Fibroblast of mammary gland (primary cell): ENCODE data around the gene TBCD.

Source experiments
- DNase-seq: peaks from one replicate; pipeline ENCODE4 v3.0.0-alpha.2; 2010; ENCODE audit warnings: low read depth
- H3K4me3 ChIP-seq: 2 replicates; pipeline ENCODE4 v1.5.1; 2011; ENCODE audit warnings: low read depth, mild to moderate bottlenecking, low read length, moderate library complexity; ENCODE audit not compliant: control insufficient read depth
- TF ChIP-seq, protein P1 (sequence below): conservative IDR thresholded peaks from 2 replicates; pipeline ENCODE4 v1.5.1; 2011; ENCODE audit warnings: low read depth, low read length, inconsistent platforms; ENCODE audit not compliant: control insufficient read depth, insufficient read depth

Gene TBCD

DNA sequence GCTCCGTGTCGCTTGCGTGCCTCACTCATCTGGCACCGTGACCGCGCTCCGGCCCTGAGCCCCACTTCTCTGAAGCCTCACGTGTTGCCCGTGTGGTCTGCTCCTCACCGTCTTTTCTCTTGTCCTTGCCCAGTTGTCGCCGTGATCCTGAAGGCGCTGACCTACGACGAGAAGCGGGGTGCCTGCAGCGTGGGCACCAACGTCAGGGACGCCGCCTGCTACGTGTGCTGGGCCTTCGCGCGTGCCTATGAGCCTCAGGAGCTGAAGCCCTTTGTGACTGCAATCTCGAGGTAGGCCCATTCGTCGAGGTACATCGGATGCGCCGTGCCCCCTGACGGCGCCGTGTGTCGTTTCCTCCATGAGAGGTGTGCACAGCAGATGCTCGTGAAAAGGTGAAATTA is 118.2 kb downstream of the TBCD start:
- H3K4me3 ChIP-seq: no peak overlapping the region
- TF ChIP-seq, protein P1, sequence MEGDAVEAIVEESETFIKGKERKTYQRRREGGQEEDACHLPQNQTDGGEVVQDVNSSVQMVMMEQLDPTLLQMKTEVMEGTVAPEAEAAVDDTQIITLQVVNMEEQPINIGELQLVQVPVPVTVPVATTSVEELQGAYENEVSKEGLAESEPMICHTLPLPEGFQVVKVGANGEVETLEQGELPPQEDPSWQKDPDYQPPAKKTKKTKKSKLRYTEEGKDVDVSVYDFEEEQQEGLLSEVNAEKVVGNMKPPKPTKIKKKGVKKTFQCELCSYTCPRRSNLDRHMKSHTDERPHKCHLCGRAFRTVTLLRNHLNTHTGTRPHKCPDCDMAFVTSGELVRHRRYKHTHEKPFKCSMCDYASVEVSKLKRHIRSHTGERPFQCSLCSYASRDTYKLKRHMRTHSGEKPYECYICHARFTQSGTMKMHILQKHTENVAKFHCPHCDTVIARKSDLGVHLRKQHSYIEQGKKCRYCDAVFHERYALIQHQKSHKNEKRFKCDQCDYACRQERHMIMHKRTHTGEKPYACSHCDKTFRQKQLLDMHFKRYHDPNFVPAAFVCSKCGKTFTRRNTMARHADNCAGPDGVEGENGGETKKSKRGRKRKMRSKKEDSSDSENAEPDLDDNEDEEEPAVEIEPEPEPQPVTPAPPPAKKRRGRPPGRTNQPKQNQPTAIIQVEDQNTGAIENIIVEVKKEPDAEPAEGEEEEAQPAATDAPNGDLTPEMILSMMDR: no peak
- DNase-seq: no peak

DNA sequence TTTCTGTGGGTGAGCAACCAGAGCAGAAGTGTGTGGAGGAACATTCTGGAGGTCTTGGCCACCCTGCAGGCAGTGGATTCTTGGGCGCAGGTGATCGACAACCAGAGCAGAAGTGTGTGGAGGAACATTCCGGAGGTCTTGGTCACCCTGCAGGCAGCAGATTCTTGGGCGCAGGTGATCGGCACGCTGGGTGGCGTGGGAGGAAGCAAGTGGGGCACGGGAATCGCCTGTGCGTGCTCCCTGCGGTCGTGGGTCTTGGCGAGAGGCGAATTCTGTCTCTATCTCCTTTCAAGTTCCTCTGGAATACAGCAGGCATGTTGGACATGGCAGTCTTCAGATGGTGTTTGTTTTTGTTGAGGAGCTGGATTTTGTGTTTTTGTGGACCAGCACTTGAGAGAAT is 118.7 kb downstream of the TBCD start:
- H3K4me3 ChIP-seq: no peak overlapping the region
- TF ChIP-seq, protein P1: no peak
- no peak for DNase-seq

DNA sequence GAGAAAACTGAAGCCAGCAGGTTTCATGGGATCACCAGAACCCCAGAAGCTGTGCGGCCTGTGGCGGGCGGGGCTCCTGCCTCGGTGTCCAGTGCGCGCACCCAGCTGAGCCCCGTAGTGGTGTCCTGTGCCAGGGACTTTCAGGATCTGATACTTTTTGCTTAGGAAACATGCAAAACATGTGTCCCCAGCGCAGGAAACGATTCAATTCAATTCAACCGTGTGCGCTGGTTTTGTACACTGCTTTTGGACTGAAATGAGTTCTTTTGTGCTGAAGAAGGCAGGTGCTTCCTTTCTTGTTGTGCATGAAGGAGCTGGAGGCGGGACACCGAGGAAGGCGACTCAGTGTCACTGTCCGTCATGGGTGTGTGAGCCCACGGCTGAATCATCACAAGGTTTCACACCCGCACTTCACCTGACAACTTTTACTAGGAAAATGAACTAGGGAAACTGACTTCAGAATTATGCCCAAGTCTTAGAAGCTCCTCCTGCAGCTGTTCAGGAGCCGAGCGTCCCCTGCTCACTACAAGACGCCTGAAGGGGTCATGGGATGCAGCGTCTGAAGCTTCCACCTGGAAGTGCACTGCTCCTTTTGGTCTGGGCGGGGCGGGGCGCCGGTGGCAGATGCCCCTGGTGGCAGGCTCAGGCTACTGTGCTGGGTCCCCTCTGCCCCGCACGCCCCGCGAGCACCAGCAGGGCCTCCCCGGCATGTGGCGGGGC is 119.4 kb downstream of the TBCD start:
- H3K4me3 ChIP-seq: no peak overlapping the region
- TF ChIP-seq, protein P1: no peak
- no peak for DNase-seq

DNA sequence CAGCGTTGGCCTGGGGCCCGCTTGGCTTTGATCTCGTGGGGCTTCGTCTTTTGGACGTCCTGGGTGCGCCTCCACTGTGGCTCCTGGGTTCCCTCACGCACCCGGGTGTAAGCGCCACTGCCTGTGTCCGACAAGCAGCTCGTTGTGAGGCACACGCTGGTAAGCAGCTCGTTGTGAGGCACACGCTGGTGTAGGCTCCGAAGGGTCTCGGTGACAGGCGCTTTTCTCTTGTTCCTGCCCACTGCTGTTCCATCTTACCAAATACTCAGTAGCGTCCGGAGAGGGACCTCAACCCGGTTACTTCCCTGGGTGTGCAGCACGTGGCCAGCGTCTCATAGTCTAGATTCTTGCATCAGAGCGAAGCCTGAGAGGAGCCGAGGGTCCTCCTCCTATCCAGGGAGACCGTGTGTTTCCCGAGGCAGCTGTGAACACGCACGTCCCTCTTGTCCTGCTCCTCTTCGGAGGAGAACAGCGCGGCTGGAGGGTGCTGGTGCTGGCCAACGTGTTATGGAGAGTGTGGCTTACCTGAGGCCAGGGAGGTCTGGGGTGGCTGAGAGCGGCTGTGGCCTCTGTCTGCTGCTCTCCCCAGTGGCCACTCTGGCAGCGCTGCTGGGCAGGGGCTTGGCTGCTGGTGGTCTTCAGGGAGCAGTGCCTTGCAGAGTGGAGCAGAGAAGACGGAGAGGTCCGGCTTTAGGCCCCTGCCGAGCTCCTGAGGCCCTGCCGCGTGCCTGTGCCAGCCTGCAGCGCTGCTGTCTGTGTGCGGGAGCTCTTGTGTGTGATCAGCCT is 120.1 kb downstream of the TBCD start:
- no peak for DNase-seq
- no peak overlapping the region for H3K4me3 ChIP-seq
- TF ChIP-seq, protein P1: no peak

DNA sequence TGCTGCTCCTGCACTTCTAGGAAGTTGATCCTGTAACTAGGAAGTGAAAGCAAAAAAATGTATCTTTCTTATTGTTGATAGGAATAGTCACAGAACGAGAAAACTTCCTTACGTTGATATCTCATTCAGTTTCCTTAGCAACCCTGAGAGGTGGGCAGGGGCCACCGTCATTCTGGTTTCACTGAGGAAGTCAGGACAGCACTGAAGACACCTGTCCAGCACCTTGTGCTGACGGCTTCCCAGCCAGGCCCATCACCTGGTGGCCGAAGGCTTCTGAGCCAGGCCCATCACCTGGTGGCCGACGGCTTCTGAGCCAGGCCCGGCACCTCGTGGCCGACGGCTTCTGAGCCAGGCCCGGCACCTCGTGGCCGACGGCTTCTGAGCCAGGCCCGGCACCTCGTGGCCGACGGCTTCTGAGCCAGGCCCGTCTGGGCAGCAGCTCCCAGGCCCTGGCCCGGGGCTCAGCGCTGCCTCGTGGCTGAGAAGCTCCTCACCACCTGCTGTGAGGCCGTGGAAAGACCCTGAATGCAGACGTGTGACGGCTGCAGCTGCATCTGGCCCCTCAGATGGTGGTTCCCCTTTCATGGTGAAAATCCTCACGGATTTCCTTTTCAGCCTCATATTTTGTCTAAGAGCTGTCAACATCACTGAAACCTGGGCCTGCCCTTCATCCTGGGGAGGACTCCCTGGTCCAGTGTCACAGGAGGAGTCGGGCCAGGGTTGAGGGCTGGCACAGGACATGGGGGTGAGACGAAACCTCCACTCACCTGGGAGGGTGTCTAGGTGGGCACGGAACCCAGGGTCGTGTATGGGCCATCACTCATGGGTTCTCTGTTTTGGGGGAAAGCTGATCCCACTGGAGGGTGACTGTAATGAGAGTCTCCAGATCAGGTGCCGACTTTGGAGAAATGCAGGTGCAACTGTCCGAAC is 121.0 kb downstream of the TBCD start:
- no peak overlapping the region for H3K4me3 ChIP-seq
- no peak for DNase-seq
- TF ChIP-seq, protein P1: no peak

DNA sequence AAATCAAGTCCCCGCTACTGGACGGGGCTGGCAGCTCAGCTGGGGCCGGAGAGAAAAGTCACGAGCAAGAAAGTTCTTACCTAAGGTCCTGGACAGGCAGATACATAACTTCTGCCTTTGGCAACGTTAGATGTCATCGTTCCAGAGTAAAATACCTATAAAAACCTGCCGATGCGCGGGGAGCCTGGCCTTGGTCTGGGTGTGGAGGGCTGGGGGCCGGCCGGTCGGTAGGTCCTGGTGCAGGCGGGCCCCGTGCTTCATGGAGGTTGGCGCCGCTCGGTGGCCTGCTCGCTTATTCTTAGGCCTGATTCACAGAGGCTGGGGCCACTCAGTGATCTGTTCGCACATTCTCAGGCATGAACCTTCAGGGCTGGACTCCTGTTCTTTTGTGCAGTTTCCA is 121.7 kb downstream of the TBCD start:
- no peak overlapping the region for H3K4me3 ChIP-seq
- no peak for DNase-seq
- TF ChIP-seq, protein P1: no peak
